Natural killer cell (primary cell): ENCODE data around the gene KANK4. TPM values are rescaled to one million over a fixed set of nuclear protein-coding genes. Genes with fewer than 3 reads are reported as not detected.

Source experiments
- ATAC-seq, 3 donors: fragments of 150-1000 bp in 2 of 3; fragments of 200-7000 bp in 1 of 3; cut with Tn5 transposase; 1 replicate in 1 of 3; 2 replicates in 2 of 3; pipeline ENCODE4 v1.10.0; 2021; ENCODE audit warnings: mild to moderate bottlenecking in 2 of 3, moderate library complexity in 2 of 3
- DNase-seq, 2 donors: peaks; one replicate each; pipeline versions ENCODE4 v3.0.0 to v3.0.0-alpha.2; 2013 to 2021; ENCODE audit warnings: mixed read lengths in 1 of 2
- H3K27ac ChIP-seq: one replicate; pipeline ENCODE4 v1.5.1; 2013; ENCODE audit warnings: mild to moderate bottlenecking, low read length
- H3K27me3 ChIP-seq: one replicate; pipeline ENCODE4 v1.6.1; 2013; ENCODE audit warnings: low read length; ENCODE audit not compliant: control insufficient read depth, insufficient read depth
- H3K36me3 ChIP-seq: one replicate; pipeline ENCODE4 v1.6.1; 2013; ENCODE audit warnings: low read length; ENCODE audit not compliant: control insufficient read depth, insufficient read depth
- H3K4me1 ChIP-seq: one replicate; pipeline ENCODE4 v1.6.1; 2013; ENCODE audit warnings: low read length; ENCODE audit not compliant: control insufficient read depth, insufficient read depth
- H3K4me3 ChIP-seq: one replicate; pipeline ENCODE4 v1.5.1; 2013; ENCODE audit warnings: low read length
- H3K9me3 ChIP-seq: one replicate; pipeline ENCODE4 v1.6.1; 2013; ENCODE audit warnings: low read length; ENCODE audit not compliant: control insufficient read depth, insufficient read depth
- H3K27ac Mint-ChIP-seq, 2 donors: one replicate each; pipeline ENCODE4 v1.8.0; 2022; ENCODE audit warnings: mild to moderate bottlenecking in 2 of 2, mixed read lengths in 2 of 2, moderate library complexity in 1 of 2
- H3K27me3 Mint-ChIP-seq, 2 donors: one replicate each; pipeline ENCODE4 v1.8.0; 2022; ENCODE audit warnings: low read depth in 2 of 2, mixed read lengths in 2 of 2
- H3K36me3 Mint-ChIP-seq: one replicate; pipeline ENCODE4 v1.8.0; 2022; ENCODE audit warnings: mixed read lengths
- H3K4me1 Mint-ChIP-seq, 2 donors: one replicate each; pipeline ENCODE4 v1.8.0; 2022; ENCODE audit warnings: mixed read lengths in 2 of 2
- H3K4me3 Mint-ChIP-seq: one replicate; pipeline ENCODE4 v1.8.0; 2022; ENCODE audit warnings: mild to moderate bottlenecking, moderate library complexity, mixed read lengths
- H3K9me3 Mint-ChIP-seq, 2 donors: one replicate each; pipeline ENCODE4 v1.8.0; 2022; ENCODE audit warnings: mixed read lengths in 2 of 2
- CTCF ChIP-seq: fragments of 200-600 bp; IDR thresholded peaks from one replicate; pipeline ENCODE4 v1.8.0; 2022; ENCODE audit warnings: antibody characterized with exemption
- WGBS: methylation state at CpG from one replicate; pipeline ENCODE4 v1.1.7; 2013; ENCODE audit warnings: missing lambda C conversion rate; ENCODE audit not compliant: insufficient coverage; 5-methylcytosine and 5-hydroxymethylcytosine counted together
- intact Hi-C: fragments of 100-400 bp; cut with micrococcal nuclease; formaldehyde crosslinking; loops from one replicate; pipeline ENCODE4 v1.14.2; 2022
- total RNA-seq, 4 donors: library from RNA; stranded (reverse); fragments of 120-200 nt in 1 of 4; gene quantifications; one replicate each; pipeline versions ENCODE4 v1.2.3 to v1.2.4, GENCODE V29; 2013 to 2022

The KANK4 gene
- total RNA-seq, 3 donors from 2014 or later (not counting 1 experiment from before 2014, with no cell fraction given) = not detected

- Mint-ChIP-seq H3K27ac (no peak overlapping the region), H3K27me3 (peaks cover 0 to 13% of the 10 kb centered on the region in 2 donors), H3K9me3 (no peaks in the 10 kb centered on the region), H3K36me3 (no peaks in the 10 kb centered on the region), H3K4me3 (no peak overlapping the region), H3K4me1 (no peaks in the 10 kb centered on the region)
- no peaks in the 10 kb centered on the region for H3K4me1 ChIP-seq
- intact Hi-C loops = no loop called here
- no peak for DNase-seq
- H3K36me3 ChIP-seq = no peaks in the 10 kb centered on the region
- TF ChIP-seq CTCF = no peak
- no peaks in the 10 kb centered on the region for H3K9me3 ChIP-seq
- H3K27me3 ChIP-seq = no peaks in the 10 kb centered on the region
- ATAC-seq = no peak
- 82% methylated on average over 3 of the region's 3 CpGs for WGBS
- H3K4me3 ChIP-seq = no peak overlapping the region
- no peak overlapping the region for H3K27ac ChIP-seq
These were observed 21.9 kb upstream of the KANK4 start for GRCh38 chr1:62341089-62341488.

- Mint-ChIP-seq H3K27me3 (peaks cover 0 to 9% of the 10 kb centered on the region in 2 donors), H3K4me3 (no peak overlapping the region), H3K4me1 (no peaks in the 10 kb centered on the region), H3K9me3 (no peaks in the 10 kb centered on the region), H3K27ac (no peak overlapping the region), H3K36me3 (no peaks in the 10 kb centered on the region)
- Histone ChIP-seq H3K9me3 (no peaks in the 10 kb centered on the region), H3K27me3 (no peaks in the 10 kb centered on the region), H3K4me3 (no peak overlapping the region), H3K36me3 (no peaks in the 10 kb centered on the region), H3K27ac (no peak overlapping the region), H3K4me1 (no peaks in the 10 kb centered on the region)
- no peak for TF ChIP-seq CTCF
- WGBS = 86% methylated on average over 21 of the region's 21 CpGs
- ATAC-seq (no peak), DNase-seq (no peak)
- intact Hi-C loops = no loop called here
These were observed 18.7 kb upstream of the KANK4 start for GRCh38 chr1:62337706-62338631.

- intact Hi-C loops = no loop called here
- H3K4me3 ChIP-seq = no peak overlapping the region
- DNase-seq (no peak), ATAC-seq (no peak)
- no peaks in the 10 kb centered on the region for H3K36me3 Mint-ChIP-seq
- TF ChIP-seq CTCF = no peak
- H3K27me3 ChIP-seq = no peaks in the 10 kb centered on the region
- H3K4me3 Mint-ChIP-seq = no peak overlapping the region
- 93% methylated on average over 8 of the region's 10 CpGs for WGBS
- H3K36me3 ChIP-seq = no peaks in the 10 kb centered on the region
- H3K4me1 Mint-ChIP-seq = no peaks in the 10 kb centered on the region
- no peaks in the 10 kb centered on the region for H3K4me1 ChIP-seq
- H3K9me3 ChIP-seq = no peaks in the 10 kb centered on the region
- H3K27ac Mint-ChIP-seq = no peak overlapping the region
- H3K27ac ChIP-seq = no peak overlapping the region
- no peaks in the 10 kb centered on the region for H3K9me3 Mint-ChIP-seq
- peaks cover 0 to 7% of the 10 kb centered on the region in 2 donors for H3K27me3 Mint-ChIP-seq
These were observed 17.9 kb upstream of the KANK4 start for GRCh38 chr1:62336995-62337705.
